SK-N-SH treated with all-trans-retinoic acid at 6 μM for 48 hours (cell line): ENCODE data around the gene KNDC1.

ENCODE experiments used
- ATAC-seq: fragments of 200-7000 bp; cut with Tn5 transposase; 3 replicates; pipeline ENCODE4 v1.9.1; 2020; ENCODE audit warnings: mild to moderate bottlenecking, moderate library complexity
- ARNTL ChIP-seq: fragments of 450-650 bp; formaldehyde crosslinking; IDR thresholded peaks from 2 replicates; pipeline ENCODE4 v1.5.0; 2020; ENCODE audit warnings: low read depth, mild to moderate bottlenecking, moderate library complexity, borderline replicate concordance
- BACH2 ChIP-seq: fragments of 250-450 bp; sonication (Bioruptor Pico); IDR thresholded peaks from 2 replicates; pipeline ENCODE4 v1.9.0; 2021; ENCODE audit warnings: mild to moderate bottlenecking, borderline replicate concordance
- CSDC2 ChIP-seq: fragments of 250-450 bp; sonication (Bioruptor Pico); IDR thresholded peaks from 2 replicates; pipeline ENCODE4 v1.5.0; 2020; ENCODE audit warnings: mild to moderate bottlenecking, moderate library complexity
- ESRRG ChIP-seq: fragments of 250-450 bp; sonication (Bioruptor Pico); IDR thresholded peaks from 2 replicates; pipeline ENCODE4 v1.6.1; 2021; ENCODE audit warnings: mild to moderate bottlenecking
- GLIS3 ChIP-seq: fragments of 250-450 bp; sonication (Bioruptor Pico); IDR thresholded peaks from 2 replicates; pipeline ENCODE4 v1.5.0; 2020; ENCODE audit warnings: mild to moderate bottlenecking, moderate library complexity
- ISL1 ChIP-seq: fragments of 250-450 bp; sonication (Bioruptor Pico); IDR thresholded peaks from 2 replicates; pipeline ENCODE4 v2.1.2; 2022; ENCODE audit warnings: mild to moderate bottlenecking, moderate library complexity
- OSR1 ChIP-seq: fragments of 250-450 bp; sonication (Bioruptor Pico); IDR thresholded peaks from 2 replicates; pipeline ENCODE4 v1.8.0; 2022; ENCODE audit warnings: moderate library complexity, mild to moderate bottlenecking, inconsistent platforms
- PPARA ChIP-seq: fragments of 250-450 bp; sonication (Bioruptor Pico); IDR thresholded peaks from 2 replicates; pipeline ENCODE4 v1.5.0; 2020; ENCODE audit warnings: mild to moderate bottlenecking, borderline replicate concordance
- RARB ChIP-seq: fragments of 250-450 bp; sonication (Bioruptor Pico); IDR thresholded peaks from 2 replicates; pipeline ENCODE4 v1.8.0; 2021; ENCODE audit warnings: mild to moderate bottlenecking, moderate library complexity
- SNAI2 ChIP-seq: fragments of 250-450 bp; sonication (Bioruptor Pico); IDR thresholded peaks from 2 replicates; pipeline ENCODE4 v1.5.0; 2020; ENCODE audit warnings: mild to moderate bottlenecking, moderate library complexity
- TCF4 ChIP-seq: fragments of 250-450 bp; sonication (Bioruptor Pico); IDR thresholded peaks from 2 replicates; pipeline ENCODE4 v1.8.0; 2021; ENCODE audit warnings: mild to moderate bottlenecking, moderate library complexity, borderline replicate concordance
- TOX ChIP-seq: fragments of 250-450 bp; sonication (Bioruptor Pico); IDR thresholded peaks from 2 replicates; pipeline ENCODE4 v1.8.0; 2021; ENCODE audit warnings: mild to moderate bottlenecking, moderate library complexity, borderline replicate concordance
- ZC3H10 ChIP-seq: fragments of 250-450 bp; sonication (Bioruptor Pico); IDR thresholded peaks from 2 replicates; pipeline ENCODE4 v1.5.1; 2021; ENCODE audit warnings: mild to moderate bottlenecking, moderate library complexity
- ZFP3 ChIP-seq: fragments of 250-450 bp; sonication (Bioruptor Pico); IDR thresholded peaks from 2 replicates; pipeline ENCODE4 v1.5.0; 2020; ENCODE audit warnings: mild to moderate bottlenecking, moderate library complexity
- ZFP30 ChIP-seq: fragments of 450-650 bp; formaldehyde crosslinking; IDR thresholded peaks from 2 replicates; pipeline ENCODE4 v1.5.0; 2022; ENCODE audit warnings: mild to moderate bottlenecking, moderate library complexity
- ZNF565 ChIP-seq: fragments of 450-650 bp; formaldehyde crosslinking; conservative IDR thresholded peaks from 2 replicates; pipeline ENCODE4 v1.5.0; 2020; ENCODE audit warnings: low read depth, mild to moderate bottlenecking, moderate library complexity
- ZNF70 ChIP-seq: fragments of 450-650 bp; formaldehyde crosslinking; IDR thresholded peaks from 2 replicates; pipeline ENCODE4 v1.5.0; 2020; ENCODE audit warnings: mild to moderate bottlenecking, moderate library complexity
- ZNF8 ChIP-seq: fragments of 450-650 bp; formaldehyde crosslinking; IDR thresholded peaks from 2 replicates; pipeline ENCODE4 v1.5.0; 2020; ENCODE audit warnings: mild to moderate bottlenecking, moderate library complexity
- TF ChIP-seq, protein P1 (sequence below): fragments of 250-450 bp; sonication (Bioruptor Pico); IDR thresholded peaks from 2 replicates; pipeline ENCODE4 v1.5.0; 2020; ENCODE audit warnings: mild to moderate bottlenecking, moderate library complexity
- TF ChIP-seq, protein P2 (sequence below): fragments of 250-450 bp; sonication (Bioruptor Pico); IDR thresholded peaks from 2 replicates; pipeline ENCODE4 v1.8.0; 2021; ENCODE audit warnings: low read depth, mild to moderate bottlenecking, moderate library complexity, borderline replicate concordance
- TF ChIP-seq, protein P3 (sequence below): fragments of 250-450 bp; sonication (Bioruptor Pico); IDR thresholded peaks from 2 replicates; pipeline ENCODE4 v1.5.1; 2021; ENCODE audit warnings: mild to moderate bottlenecking, moderate library complexity
- TF ChIP-seq, protein P4 (sequence below): fragments of 250-450 bp; sonication (Bioruptor Pico); IDR thresholded peaks from 2 replicates; pipeline ENCODE4 v1.5.1; 2020; ENCODE audit warnings: low read depth, mild to moderate bottlenecking, moderate library complexity

KNDC1 gene

DNA sequence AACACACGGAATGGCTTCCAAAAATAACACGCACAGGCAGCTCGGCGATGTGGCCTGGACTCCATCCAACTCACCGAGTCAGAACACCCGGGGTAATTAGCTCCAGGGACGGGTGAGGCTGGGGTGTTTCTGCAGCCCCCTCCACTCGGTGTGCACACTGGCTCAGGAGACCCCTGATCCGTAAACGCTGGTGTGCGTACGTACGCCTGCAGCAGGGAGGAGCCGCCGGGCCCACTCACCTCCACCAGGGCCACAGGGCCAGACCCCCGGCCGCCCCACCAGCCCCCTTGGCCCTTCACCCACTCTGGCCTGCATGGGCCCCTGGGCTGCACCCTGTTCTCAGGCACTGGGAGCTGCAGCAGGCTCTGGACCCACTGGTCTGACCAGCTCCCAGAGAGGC is 47.6 kb downstream of the KNDC1 start:
- no peak for ATAC-seq
- TF ChIP-seq TCF4 (CRISPR knock-in tag) (no peak), ZC3H10 (CRISPR knock-in tag) (no peak), ISL1 (CRISPR knock-in tag) (no peak), RARB (CRISPR knock-in tag) (no peak), SNAI2 (no peak), GLIS3 (CRISPR knock-in tag) (no peak), ARNTL (CRISPR knock-in tag) (no peak), PPARA (no peak), ZNF70 (CRISPR knock-in tag) (no peak), OSR1 (CRISPR knock-in tag) (no peak)
- TF ChIP-seq, protein P1, sequence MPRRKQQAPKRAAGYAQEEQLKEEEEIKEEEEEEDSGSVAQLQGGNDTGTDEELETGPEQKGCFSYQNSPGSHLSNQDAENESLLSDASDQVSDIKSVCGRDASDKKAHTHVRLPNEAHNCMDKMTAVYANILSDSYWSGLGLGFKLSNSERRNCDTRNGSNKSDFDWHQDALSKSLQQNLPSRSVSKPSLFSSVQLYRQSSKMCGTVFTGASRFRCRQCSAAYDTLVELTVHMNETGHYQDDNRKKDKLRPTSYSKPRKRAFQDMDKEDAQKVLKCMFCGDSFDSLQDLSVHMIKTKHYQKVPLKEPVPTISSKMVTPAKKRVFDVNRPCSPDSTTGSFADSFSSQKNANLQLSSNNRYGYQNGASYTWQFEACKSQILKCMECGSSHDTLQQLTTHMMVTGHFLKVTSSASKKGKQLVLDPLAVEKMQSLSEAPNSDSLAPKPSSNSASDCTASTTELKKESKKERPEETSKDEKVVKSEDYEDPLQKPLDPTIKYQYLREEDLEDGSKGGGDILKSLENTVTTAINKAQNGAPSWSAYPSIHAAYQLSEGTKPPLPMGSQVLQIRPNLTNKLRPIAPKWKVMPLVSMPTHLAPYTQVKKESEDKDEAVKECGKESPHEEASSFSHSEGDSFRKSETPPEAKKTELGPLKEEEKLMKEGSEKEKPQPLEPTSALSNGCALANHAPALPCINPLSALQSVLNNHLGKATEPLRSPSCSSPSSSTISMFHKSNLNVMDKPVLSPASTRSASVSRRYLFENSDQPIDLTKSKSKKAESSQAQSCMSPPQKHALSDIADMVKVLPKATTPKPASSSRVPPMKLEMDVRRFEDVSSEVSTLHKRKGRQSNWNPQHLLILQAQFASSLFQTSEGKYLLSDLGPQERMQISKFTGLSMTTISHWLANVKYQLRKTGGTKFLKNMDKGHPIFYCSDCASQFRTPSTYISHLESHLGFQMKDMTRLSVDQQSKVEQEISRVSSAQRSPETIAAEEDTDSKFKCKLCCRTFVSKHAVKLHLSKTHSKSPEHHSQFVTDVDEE (CRISPR knock-in tag) = no peak
- TF ChIP-seq, protein P2, sequence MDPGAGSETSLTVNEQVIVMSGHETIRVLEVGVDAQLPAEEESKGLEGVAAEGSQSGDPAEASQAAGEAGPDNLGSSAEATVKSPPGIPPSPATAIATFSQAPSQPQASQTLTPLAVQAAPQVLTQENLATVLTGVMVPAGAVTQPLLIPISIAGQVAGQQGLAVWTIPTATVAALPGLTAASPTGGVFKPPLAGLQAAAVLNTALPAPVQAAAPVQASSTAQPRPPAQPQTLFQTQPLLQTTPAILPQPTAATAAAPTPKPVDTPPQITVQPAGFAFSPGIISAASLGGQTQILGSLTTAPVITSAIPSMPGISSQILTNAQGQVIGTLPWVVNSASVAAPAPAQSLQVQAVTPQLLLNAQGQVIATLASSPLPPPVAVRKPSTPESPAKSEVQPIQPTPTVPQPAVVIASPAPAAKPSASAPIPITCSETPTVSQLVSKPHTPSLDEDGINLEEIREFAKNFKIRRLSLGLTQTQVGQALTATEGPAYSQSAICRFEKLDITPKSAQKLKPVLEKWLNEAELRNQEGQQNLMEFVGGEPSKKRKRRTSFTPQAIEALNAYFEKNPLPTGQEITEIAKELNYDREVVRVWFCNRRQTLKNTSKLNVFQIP = no peak

DNA sequence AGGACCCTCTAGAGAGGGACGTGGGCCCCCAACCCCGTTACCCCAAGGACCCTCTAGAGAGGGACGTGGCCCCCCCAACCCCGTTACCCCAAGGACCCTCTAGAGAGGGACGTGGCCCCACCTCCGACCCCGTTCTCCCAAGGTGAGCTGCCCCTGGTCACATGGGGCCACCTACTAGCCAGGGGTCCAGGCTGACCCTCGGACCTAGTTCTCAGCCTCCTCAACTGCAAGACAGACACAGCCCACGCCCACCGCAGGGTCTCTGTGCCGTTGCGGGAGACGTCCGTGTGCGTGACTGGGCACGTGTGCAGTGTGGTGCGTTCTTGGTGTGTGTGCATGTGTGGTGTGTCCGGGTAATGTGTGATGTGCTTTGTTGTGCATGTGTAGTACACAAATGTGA is 48.4 kb downstream of the KNDC1 start:
- TF ChIP-seq, protein P3, sequence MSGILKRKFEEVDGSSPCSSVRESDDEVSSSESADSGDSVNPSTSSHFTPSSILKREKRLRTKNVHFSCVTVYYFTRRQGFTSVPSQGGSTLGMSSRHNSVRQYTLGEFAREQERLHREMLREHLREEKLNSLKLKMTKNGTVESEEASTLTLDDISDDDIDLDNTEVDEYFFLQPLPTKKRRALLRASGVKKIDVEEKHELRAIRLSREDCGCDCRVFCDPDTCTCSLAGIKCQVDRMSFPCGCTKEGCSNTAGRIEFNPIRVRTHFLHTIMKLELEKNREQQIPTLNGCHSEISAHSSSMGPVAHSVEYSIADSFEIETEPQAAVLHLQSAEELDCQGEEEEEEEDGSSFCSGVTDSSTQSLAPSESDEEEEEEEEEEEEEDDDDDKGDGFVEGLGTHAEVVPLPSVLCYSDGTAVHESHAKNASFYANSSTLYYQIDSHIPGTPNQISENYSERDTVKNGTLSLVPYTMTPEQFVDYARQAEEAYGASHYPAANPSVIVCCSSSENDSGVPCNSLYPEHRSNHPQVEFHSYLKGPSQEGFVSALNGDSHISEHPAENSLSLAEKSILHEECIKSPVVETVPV = no peak
- TF ChIP-seq, protein P2 = no peak
- TF ChIP-seq TOX (CRISPR knock-in tag) (no peak), PPARA (no peak), ARNTL (CRISPR knock-in tag) (no peak), BACH2 (CRISPR knock-in tag) (no peak), ISL1 (CRISPR knock-in tag) (no peak), ZC3H10 (CRISPR knock-in tag) (no peak), ZFP3 (CRISPR knock-in tag) (no peak), RARB (CRISPR knock-in tag) (no peak), ZNF565 (CRISPR knock-in tag) (no peak), ESRRG (no peak), ZNF8 (CRISPR knock-in tag) (no peak)
- ATAC-seq = no peak

DNA sequence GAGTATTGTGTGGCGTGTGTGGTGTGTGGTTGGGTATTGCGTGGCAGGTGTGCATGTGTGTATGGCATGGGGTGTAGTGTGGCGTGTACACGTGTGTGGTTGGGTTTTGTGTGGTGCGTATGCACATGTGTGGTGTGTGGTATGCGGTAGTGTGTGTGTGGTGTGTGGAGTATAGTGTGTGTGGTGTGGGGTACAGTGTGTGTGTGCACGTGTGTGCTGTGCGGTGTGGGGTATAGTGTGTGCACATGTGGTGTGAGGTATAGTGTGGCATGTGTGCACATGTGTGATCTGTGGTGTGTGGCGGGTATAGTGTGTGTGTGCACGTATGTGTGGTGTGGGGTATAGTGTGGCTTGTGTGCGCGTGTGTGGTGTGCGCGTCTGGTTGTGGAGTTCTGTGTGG is 49.1 kb downstream of the KNDC1 start:
- no peak for ATAC-seq
- no peak for TF ChIP-seq GLIS3 (CRISPR knock-in tag)
- TF ChIP-seq OSR1 (CRISPR knock-in tag) = no peak
- no peak for TF ChIP-seq SNAI2
- TF ChIP-seq ZFP3 (CRISPR knock-in tag) = no peak
- no peak for TF ChIP-seq CSDC2 (CRISPR knock-in tag)
- no peak for TF ChIP-seq ZNF565 (CRISPR knock-in tag)
- no peak for TF ChIP-seq ZFP30
- TF ChIP-seq ISL1 (CRISPR knock-in tag) = no peak
- TF ChIP-seq, protein P4, sequence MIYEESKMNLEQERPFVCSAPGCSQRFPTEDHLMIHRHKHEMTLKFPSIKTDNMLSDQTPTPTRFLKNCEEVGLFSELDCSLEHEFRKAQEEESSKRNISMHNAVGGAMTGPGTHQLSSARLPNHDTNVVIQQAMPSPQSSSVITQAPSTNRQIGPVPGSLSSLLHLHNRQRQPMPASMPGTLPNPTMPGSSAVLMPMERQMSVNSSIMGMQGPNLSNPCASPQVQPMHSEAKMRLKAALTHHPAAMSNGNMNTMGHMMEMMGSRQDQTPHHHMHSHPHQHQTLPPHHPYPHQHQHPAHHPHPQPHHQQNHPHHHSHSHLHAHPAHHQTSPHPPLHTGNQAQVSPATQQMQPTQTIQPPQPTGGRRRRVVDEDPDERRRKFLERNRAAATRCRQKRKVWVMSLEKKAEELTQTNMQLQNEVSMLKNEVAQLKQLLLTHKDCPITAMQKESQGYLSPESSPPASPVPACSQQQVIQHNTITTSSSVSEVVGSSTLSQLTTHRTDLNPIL (CRISPR knock-in tag) = no peak
- TF ChIP-seq, protein P3 = no peak
- no peak for TF ChIP-seq BACH2 (CRISPR knock-in tag)
- no peak for TF ChIP-seq TCF4 (CRISPR knock-in tag)
- TF ChIP-seq ARNTL (CRISPR knock-in tag) = no peak
- TF ChIP-seq, all 23 proteins: peak for 0
